CD4-positive, alpha-beta T cell treated with Interferon alpha-2 for 1 hour (primary cell): Measurements from ENCODE around the gene SLC30A7.
"Not testable (repeated sequence)": the region's sequence is repeated elsewhere in the genome, so short reads cannot be mapped to it uniquely, and the experiment has no call there.

Source experiments
- DNase-seq, 2 donors: peaks; one replicate each; pipeline ENCODE4 v3.0.0-alpha.2; 2020 to 2022

The SLC30A7 gene

DNA sequence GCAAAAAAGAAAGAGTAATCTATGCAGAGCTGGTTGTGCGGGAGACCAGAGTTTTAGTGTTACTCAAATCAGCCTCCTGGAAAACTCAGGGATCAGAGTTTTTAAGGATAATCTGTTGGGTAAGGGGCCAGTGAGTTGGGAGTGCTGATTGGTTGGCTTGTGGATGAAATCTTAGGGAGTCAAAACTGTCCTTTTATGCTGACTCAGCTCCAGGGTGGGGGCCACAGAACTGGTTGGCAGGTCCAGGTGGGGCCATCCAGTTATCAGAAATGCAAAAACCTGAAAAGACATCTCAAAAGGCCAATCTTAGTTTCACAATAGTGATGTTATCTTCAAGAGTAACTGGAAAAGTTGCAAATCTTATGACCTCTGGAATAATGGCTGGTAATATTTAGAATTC, 4.5 kb upstream of the SLC30A7 start:
- DNase-seq = no peak

GRCh38 chr1:100892554-100892953, 3.3 kb upstream of the SLC30A7 start:
- no peak for DNase-seq

DNA sequence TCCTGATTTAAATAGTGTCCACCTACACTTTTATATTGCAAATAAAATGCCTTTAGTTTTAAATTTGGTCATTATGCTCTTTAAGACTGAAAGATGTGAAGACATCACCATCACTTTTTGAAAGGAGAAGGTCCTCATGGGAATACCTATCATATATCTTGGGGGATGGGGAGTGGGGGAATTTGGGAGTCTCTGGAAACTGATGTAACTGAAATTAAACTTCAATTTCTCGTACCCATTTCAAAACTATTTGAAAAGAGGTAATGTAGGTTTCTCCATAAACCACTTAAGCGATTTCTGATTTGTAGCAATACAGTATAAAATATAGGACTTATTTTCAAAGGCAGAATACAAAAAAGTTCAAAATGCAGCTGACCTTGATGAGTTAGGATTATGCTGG, 2.2 kb upstream of the SLC30A7 start:
- no peak for DNase-seq

GRCh38 chr1:100894603-100895539, 1.0 kb upstream of the SLC30A7 start, which contains the start of gene EXTL2:
EXTL2 (minus strand) TSS chr1:100894842; CDS start chr1:100888757, 6,085 bp downstream.
- DNase-seq = peak; percentile 41 to 72

DNA sequence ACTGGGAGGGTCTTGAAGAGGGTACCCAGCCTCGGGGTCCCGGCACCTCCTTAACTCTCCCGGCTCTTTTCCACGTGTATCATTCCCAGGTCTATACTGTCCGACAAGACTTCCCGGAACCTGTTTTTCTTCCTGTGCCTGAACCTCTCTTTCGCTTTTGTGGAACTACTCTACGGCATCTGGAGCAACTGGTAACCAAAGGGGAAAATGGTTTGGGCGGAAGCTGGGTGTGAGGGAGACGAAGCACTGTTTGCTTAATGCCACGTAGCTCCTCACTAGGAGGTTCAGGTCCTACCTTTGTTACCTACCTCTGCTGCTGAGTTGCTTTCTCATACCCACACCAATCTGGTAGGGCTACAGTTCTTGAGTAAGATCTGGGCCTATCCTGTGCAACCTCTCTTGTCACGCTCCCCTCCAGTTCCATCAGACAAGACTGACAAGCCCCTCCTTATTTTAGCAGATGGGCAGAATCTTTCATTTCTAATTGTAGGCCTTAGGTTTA, 642 bp downstream of the SLC30A7 start:
- peak; percentile 74 to 86 for DNase-seq

GRCh38 chr1:100902365-100902764, 6.5 kb downstream of the SLC30A7 start:
- DNase-seq = no peak

DNA sequence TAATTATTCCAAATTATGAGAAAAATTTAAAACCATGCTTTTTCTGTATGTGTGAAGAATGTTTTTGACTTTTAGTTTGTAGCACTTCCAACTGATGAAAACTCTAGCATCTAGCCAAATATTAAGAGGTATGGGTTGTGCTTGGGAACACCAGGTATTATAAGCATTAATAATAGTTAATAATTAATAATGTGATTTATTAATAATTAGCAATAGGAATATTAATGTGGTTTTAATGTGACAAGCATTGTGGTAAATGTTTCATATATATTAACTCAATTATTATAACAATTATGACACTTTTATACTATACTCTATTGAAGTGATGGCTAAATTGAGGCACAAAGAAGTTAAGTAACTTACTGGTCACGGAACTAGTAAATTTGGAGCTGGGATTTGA, 7.9 kb downstream of the SLC30A7 start:
- DNase-seq = no peak

- DNase-seq = no peak
Measured at GRCh38 chr1:100904528-100904927, 8.6 kb downstream of the SLC30A7 start.

GRCh38 chr1:100905181-100905580, 9.3 kb downstream of the SLC30A7 start:
- no peak for DNase-seq

- no peak for DNase-seq
Measured at GRCh38 chr1:100907887-100908286, 12.0 kb downstream of the SLC30A7 start.

GRCh38 chr1:100909018-100909417, 13.1 kb downstream of the SLC30A7 start:
- no peak for DNase-seq

GRCh38 chr1:100912019-100912418, 16.1 kb downstream of the SLC30A7 start:
- no peak for DNase-seq

DNA sequence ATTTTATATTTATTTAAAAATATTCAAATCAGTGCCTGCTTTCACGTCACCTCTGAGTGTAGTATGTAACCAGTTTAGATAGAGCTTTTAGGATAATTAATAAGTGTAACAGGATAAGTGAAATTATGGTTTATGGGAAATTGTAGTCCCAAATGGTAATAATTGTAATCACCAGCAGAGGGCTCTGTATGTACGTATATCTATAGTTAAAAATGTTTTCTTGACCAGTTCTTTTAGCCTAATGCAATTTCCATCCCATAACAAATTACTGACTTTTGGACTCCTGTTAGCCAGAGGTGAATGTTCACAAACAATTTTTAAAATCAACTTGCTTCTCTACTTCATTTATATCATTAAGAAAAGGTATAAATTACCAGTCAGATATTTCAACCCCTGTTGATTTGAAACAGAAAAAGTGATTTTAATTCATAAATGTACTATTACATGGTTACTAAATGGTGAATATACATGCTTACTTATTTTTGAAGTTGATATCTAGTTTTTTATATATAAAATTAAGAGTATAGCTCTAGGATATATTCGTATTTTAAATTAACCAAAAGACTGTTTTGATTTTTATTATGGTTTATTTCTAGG, 25.3 kb downstream of the SLC30A7 start:
- peak in 1 of 2 donors; percentile 78 for DNase-seq

GRCh38 chr1:100924212-100924611, 28.3 kb downstream of the SLC30A7 start:
- no peak for DNase-seq

DNA sequence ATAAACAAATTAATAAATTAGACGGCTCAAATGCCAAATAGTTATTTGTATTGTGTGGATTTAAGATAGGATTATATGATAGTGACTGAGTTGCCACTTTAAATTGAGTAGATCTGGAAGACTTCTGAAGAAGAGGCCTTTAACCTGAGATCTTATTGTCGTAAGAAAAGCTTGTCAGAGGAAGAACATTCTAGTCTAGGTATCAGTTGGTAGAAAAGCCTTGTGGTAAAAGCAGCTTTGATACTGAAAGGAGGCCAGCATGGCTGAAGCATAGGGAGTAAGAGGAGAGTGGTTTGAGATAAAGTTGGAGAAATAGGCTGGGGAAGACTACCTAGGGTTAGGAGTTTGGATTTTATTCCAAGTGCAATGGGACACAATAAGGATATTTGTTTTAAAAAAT, 29.1 kb downstream of the SLC30A7 start:
- DNase-seq = peak in 1 of 2 donors; percentile 33

- no peak for DNase-seq
Measured at GRCh38 chr1:100926240-100926639, 30.4 kb downstream of the SLC30A7 start.

- peak; percentile 59 to 75 for DNase-seq
Measured at GRCh38 chr1:100927276-100927675, 31.4 kb downstream of the SLC30A7 start.

- DNase-seq = peak; percentile 12 to 40
Measured at GRCh38 chr1:100928128-100928527, 32.2 kb downstream of the SLC30A7 start.

- peak in 1 of 2 donors; percentile 46 for DNase-seq
Measured at GRCh38 chr1:100930494-100930893, 34.6 kb downstream of the SLC30A7 start.

DNA sequence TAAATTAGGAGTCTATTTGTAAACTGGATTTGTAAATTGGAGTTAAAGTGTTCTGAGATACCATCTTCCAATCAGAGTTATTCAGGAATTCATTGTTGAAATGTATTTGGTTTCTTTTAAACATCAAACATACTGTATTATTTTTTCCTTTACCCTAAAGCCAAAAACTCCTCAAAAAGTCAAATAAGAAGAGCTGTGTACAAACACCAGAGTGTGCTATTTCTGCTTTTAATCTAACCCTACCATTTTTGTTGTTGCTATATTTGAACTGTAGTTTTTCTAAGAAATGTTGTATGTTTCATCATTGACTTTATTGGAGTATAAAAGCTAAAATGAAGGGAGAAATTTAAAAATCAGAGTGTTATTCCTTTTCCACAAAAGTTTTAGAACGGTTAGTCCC, 35.8 kb downstream of the SLC30A7 start:
- DNase-seq = no peak

DNA sequence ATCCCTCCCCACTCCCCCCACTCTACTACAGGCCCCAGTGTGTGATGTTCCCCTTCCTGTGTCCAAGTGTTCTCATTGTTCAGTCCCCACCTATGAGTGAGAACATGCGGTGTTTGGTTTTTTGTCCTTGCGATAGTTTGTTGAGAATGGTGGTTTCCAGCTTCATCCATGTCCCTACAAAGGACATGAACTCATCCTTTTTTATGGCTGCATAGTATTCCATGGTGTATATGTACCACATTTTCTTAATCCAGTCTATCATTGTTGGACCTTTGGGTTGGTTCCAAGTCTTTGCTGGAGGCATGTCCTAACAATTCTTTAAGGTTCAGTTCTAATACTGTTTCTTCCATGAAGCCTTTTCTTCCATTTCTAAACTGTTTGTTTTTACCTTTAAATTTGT, 37.7 kb downstream of the SLC30A7 start:
- DNase-seq = not testable (repeated sequence)

- no peak for DNase-seq
Measured at GRCh38 chr1:100936194-100936967, 40.5 kb downstream of the SLC30A7 start.

DNA sequence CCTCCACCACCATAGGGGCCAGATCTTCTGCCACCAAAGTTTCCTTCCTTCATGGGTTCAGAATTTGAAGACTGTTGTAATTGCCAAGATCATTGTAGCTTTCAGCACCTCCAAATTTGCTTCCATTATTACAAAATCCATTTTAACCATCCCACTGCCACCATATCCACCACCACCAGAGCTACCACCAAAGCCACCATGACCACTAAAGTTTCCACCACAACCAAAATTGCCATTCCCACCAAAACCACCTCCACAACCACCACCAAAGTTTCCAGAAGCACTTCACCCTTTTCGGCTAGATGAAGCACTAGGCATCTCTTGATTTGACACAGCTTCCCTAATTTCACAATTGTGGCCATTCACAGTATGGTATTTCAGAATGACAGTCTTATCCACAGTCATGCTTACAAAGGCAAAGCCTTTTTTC, 45.2 kb downstream of the SLC30A7 start:
- DNase-seq = no peak
